Coronary artery (tissue), 2 donors: ENCODE measurements around the gene HK3.

Experiments used
- DNase-seq: peaks from one replicate; pipeline ENCODE4 v3.0.0-alpha.2; 2017; ENCODE audit warnings: low spot score
- H3K27ac ChIP-seq, 2 donors: fragments of 200-600 bp; sonication (generic); one replicate each; pipeline ENCODE4 v1.5.1; 2016 to 2019
- H3K4me3 ChIP-seq: fragments of 200-600 bp; sonication (generic); 2 replicates; pipeline ENCODE4 v1.5.1; 2016; ENCODE audit warnings: mild to moderate bottlenecking, moderate library complexity
- TF ChIP-seq, protein P1 (sequence below): fragments of 200-600 bp; sonication (generic); IDR thresholded peaks from one replicate; pipeline ENCODE4 v1.5.1; 2019; ENCODE audit warnings: antibody characterized with exemption

Gene HK3

GRCh38 chr5:176883700-176884570 is 15.2 kb downstream of the HK3 start:
- Histone ChIP-seq H3K4me3 (no peak overlapping the region), H3K27ac (no peak overlapping the region)
- DNase-seq: no peak
- TF ChIP-seq, protein P1, sequence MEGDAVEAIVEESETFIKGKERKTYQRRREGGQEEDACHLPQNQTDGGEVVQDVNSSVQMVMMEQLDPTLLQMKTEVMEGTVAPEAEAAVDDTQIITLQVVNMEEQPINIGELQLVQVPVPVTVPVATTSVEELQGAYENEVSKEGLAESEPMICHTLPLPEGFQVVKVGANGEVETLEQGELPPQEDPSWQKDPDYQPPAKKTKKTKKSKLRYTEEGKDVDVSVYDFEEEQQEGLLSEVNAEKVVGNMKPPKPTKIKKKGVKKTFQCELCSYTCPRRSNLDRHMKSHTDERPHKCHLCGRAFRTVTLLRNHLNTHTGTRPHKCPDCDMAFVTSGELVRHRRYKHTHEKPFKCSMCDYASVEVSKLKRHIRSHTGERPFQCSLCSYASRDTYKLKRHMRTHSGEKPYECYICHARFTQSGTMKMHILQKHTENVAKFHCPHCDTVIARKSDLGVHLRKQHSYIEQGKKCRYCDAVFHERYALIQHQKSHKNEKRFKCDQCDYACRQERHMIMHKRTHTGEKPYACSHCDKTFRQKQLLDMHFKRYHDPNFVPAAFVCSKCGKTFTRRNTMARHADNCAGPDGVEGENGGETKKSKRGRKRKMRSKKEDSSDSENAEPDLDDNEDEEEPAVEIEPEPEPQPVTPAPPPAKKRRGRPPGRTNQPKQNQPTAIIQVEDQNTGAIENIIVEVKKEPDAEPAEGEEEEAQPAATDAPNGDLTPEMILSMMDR: no peak

GRCh38 chr5:176882567-176882903 is 16.6 kb downstream of the HK3 start:
- no peak for DNase-seq
- TF ChIP-seq, protein P1: no peak
- H3K27ac ChIP-seq: no peak overlapping the region
- H3K4me3 ChIP-seq: no peak overlapping the region

DNA sequence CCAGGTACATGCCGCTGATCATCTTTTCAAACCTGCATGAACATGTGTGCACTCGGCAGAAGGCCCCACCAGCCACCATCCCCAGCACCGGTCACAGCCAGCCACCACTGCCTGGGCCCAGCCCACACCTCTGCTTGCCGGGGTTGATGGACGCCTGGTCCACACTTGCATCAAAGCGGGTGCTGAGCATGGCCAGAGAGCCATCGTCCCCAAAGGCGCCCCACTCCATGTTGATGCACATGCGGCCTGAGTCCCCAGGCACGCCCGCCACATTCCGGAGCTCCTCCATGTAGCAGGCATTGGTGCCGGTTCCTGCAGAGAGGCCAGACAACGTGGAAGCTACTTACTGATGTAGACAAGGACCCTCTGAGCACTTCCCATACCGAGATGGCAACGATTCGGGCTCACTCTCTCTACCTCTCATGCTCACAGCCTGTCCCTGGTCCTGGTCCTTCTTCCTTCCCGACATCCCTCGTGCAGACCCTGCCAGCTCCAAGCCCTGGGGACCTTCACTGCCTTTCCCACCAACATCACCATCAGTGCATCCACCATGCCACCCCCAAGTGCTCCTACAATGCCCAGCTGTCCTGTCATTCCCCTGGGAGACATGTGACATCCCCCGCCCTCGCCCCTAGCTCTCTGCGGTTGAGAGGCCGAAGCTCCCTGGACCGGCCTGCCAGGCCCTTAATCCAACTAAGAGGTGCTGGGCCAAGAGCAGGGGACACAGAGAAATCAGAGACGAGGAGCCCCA is 17.2 kb downstream of the HK3 start:
- no peak for DNase-seq
- TF ChIP-seq, protein P1: no peak
- Histone ChIP-seq H3K4me3 (no peak overlapping the region), H3K27ac (no peak overlapping the region)

DNA sequence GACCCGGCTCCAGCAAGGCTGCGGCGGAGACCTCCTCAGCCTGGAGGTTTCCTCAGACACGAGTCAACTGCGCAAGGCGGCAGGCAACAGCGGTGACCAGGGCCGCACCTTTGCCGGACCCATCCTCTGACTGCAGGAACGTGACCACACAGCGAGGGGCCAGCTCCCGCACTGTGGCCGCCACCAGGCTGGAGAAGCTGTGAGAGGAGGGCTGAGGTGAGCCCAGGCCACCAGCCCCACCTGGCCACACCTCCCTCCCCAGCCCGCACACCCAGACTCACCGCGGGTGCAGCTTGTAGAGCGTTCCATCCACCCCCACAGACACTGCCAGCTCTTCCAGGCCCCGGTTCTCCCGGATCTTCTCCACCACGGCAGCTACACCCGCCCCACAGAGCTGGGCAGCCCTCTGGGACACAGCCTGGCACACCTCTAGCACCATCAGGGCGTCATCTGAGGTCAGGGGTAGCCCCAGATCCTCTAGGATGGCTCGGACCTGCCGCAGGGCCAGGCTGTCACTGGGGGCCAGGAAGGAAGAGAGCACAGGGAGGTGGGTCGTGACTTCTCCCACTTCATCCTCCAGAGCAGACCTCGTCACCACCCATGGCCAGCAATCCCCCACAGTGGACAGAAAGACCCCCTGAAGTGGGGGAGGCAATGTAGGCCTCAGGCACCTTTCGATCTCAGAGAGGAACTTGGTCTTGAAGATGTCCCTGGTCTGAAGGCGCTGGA is 18.0 kb downstream of the HK3 start:
- no peak overlapping the region for H3K4me3 ChIP-seq
- TF ChIP-seq, protein P1: no peak
- DNase-seq: no peak

DNA sequence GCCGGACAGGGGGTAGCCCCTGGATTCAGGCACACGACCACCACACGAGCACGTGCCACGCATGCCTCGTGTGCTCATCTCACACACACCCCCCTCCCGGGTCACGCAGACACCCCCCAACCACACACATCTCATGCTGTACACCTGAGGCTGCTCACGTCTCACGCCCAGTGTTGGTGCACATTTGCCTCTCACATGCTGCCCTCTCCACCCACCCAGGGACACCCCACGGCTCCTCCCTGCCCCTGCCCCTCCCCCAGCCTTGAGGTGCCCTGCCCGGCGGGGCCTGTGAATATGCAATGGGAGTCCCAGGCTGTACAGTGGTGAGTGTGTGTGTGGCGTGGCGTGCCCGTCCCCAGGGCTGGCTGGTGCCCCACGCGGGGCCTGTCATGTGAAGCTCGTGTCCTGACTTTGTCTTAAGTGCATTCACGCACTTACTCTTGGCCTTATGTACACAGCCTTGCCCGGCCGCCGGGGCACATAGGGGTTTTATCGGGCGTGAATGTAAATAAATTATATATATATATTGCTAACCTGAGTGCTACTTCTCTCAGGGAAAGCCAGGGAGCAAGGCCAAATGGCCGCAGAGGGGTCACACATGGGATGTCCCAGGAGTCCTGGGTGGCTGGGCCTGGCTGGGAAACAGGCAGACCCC is 18.7 kb downstream of the HK3 start:
- DNase-seq: no peak
- Histone ChIP-seq H3K27ac (no peak overlapping the region), H3K4me3 (no peak overlapping the region)
- TF ChIP-seq, protein P1: no peak

More for the DNA sequence above, 18.0 kb downstream of the HK3 start:
- no peak overlapping the region for H3K27ac ChIP-seq

DNA sequence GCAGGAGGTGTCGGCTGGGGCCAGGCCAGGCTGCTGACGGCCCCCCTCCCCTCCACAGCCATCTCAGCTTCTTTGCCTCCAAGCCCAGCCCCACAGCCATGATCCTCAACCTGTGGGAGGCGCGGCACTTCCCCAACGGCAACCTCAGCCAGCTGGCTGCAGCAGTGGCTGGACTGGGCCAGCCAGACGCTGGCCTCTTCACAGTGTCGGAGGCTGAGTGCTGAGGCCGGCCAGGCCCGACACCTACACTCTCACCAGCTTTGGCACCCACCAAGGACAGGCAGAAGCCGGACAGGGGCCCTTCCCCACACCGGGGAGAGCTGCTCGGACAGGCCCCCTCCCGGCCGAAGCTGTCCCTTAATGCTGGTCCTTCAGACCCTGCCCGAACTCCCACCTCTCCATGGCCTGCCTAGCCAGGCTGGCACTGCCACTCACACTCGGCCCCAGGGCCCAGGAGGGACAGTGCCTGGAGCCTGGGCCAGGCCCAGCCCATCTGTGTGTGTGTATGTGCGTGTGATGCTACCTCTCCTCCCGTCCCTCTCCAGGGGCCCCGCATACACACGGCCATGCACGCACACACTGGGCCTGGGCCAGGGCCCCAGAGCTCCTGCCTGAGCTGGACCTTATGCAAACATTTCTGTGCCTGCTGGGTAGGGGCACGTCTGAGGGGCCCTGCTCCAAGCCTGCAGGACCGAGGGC is 19.3 kb downstream of the HK3 start:
- Histone ChIP-seq H3K27ac (no peak overlapping the region), H3K4me3 (no peak overlapping the region)
- no peak for DNase-seq
- TF ChIP-seq, protein P1: no peak
